ENCODE results near the gene DHX8.

The DHX8 gene

DNA sequence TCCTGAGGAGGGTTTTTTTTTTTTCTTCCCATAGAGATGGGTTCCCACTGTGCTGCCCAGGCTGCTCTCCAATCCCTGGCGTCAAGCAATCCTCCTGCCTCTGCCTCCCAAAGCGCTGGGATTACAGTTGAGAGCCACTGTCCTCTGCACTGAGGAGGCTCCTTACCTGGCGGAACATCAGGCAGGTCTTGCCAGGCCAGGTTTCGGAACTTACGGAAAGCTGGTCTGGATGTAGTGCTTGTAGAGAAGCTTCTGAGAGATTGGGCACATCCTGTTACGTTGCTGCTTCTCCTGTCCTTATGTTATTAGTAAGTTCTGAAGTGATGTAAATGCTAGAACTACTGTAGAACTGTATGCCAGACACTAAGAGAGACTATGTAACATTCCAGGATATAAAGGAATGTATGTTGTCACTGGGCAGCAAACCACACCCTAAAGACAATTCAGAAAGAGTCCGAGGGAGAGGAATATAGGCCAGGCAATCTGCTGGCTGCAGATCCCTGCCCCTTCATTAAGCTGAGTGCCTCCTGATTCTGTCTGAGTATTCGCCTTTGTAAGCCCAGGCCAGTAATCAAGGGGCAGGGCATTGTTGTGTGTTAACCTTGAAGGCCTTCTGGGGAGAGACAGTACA is 41.3 kb downstream of the DHX8 start:
- DNase-seq (ENCODE audit: low read depth): no peak

DNA sequence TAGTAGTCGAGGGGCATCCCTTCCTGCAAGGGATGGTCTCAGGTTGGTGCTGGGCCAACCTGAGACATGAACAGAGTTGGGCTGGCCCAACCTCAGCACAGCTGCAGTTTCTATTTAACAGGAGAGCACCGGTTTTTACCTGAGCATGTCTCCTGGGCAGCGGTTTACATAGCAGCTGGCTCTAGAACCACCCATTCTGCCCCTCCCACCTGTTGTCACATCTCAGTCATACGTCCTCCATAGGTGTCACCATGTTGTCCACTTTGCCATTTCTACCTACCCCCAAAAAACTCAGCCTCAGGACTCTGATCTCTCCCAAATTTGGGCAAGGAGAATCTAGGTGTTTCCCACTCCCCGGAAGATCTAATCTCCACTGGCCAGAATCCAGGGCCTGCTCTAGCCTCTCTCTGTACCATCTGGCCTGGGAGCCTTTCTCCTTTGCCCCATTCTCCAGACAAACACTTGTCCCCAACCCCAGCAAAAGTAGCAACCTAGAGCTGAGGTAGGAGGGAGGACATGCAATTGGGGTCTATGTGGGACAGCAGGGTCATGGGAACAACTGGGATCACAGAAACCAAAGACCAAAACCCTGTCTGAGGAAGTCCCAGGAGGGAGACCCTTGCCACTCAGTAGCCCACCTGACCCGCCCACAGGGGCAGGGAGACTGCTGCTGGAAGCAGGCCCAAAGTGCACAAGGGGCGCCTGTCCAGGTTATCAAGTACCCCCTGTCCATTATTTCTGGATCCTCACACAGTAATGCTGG is 43.3 kb downstream of the DHX8 start:
- no peak for DNase-seq (ENCODE audit: low read depth)

DNA sequence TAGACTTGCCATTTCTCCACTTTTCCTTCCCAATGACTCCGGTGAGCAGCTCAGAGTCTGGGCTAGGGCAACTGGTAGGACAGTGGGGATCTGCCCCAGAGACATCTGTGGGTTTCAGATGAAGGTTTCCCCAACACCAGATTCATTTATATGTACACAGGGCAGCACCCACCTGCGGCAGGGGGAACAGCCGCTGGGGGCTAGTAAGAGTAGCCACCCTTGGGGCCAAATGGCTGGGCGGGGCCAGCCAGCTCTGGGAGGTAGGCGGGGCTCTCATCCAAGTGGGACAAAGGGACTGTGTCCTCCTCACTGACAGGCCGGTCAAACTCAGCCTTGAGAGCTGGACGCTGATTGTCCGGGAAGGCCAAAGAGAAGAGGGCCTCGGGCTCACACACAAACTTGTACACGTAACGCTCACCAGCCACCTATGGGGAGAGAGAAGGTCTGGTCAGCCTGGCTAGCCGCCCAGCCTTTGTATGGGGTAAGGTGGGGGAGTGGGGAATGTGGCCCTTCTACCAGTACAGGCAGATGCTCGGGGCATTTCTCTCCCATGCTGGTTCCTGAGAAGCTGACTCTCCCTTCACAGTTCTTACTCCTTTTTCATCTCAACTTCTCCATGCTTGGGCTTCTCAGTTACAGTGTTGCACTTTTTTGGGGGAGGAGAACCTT is 44.7 kb downstream of the DHX8 start:
- DNase-seq (ENCODE audit: low read depth): no peak

DNA sequence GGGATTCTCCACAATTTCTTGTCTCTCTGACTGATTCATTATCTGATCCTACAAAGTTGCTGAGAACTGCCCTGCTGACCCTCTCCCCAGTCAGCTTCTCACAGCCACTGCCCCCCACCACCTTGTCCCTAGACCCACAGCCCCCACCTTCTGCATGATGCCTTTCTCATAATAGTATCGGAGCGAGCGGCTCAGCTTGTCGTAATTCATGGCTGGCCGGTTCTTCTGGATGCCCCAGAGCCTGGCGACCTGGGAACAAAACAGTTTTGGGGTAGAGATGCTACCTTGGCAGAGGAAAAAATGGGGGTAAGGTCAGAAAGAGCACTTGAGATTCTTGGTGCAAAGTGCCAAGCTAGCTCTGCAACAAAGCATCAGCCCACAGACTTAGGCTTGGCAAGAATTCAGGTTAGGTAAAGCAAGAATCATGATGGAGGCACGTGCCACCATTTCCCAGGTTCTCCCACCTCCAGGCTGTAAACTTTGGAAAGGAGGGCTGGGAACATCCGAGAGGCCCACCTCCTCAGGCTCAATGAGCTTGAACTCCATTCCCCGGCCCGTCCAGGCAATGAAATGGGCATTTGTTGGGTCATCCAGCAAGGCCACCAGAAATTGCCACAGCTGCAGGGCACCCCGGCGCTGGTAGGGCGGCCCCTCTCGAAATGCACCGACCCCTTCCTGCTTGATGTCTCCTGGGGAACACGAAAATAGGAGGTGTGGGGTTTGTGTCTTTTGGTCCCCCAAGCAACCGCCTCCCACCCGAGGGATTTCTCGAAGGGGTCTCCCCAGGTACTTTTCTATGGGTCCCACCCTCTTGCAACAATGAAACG is 45.4 kb downstream of the DHX8 start:
- no peak for DNase-seq (ENCODE audit: low read depth)

DNA sequence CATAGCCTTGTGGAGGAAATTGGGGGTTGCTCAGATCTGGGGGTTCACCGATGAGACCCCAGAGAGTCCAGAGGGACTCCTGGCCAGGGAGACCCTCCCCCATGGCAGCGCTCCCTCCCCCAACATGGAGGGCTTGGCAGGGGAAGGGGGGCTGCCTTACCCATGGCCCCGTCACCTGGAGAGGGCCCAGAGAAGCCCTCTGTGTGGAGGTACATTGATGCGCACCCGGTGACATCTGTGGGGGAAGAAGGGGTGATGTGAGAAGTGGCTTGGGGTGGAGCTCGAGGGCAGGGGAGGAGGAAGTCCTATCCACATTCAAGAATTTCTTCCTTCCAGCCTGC is 46.1 kb downstream of the DHX8 start:
- DNase-seq (ENCODE audit: low read depth): no peak

DNA sequence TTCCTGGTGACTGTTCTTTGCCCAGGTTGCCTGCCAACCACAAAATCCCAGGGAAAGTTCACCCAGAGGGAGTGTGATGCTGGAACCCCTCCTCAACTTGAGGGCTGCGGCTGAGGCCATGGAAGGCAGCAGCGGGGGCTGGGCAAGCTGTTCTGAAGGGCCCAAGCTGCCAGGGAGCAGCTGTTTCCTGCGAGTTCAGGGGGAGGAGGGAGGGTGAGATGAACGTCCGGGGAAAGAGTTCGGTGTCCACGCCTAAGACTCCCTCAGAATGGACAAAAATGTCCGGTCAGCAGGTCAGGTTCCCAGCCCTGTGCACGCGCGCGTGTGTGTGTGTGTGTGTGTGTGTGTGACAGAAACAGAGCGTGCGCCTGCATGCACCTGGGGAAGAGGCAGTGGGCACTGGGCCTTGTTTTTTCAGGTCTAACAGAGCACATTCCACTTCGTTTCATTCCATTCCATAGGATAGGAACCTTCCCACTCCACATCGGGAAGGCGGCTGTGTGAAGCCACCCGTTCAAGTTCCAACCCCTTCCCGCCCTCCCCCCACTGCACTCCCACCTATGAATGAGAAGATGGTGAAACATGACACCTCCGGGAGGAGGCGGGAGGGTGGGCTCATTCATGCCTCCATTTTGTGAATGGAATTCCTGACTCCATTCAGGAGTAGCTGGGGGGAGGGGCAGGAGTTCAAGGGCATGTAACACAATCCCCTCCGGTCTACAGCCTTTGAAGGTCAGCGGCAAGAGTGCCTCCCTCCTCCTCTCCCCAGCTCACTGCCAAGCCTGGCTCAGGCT is 46.7 kb downstream of the DHX8 start:
- DNase-seq (ENCODE audit: low read depth): no peak

DNA sequence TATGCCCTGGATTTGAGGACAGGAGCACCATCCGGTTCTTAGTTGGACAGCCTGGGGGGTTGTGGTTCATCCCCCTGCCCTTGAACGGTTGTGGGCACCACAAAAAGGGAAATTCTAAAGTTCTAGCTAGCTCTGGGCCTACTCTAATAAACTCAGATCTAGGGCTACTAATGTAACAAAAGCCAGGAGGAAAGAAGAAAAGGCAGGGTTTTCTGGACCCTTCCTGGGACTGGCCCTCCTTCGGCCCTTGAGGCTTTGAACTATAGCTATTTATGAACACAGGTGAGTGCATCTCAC is 47.3 kb downstream of the DHX8 start:
- DNase-seq (ENCODE audit: low read depth): no peak

DNA sequence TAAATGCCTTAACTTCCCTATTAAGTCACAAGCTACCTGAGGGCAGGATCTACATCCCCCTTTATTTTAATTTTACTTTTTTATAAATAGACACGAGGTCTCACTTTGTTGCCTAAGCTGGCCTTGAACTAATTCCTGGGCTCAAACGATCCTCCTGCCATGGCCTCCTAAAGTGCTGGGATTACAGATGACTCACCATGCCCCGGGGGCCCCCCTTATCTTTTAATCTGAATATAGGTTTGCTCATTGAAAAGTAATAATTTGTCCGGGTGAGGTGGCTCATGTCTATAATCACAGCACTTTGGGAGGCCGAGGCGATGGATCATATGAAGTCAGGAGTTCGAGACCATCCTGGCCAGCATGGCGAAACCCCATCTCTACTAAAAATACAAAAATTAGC is 48.2 kb downstream of the DHX8 start:
- DNase-seq (ENCODE audit: low read depth): no peak

DNA sequence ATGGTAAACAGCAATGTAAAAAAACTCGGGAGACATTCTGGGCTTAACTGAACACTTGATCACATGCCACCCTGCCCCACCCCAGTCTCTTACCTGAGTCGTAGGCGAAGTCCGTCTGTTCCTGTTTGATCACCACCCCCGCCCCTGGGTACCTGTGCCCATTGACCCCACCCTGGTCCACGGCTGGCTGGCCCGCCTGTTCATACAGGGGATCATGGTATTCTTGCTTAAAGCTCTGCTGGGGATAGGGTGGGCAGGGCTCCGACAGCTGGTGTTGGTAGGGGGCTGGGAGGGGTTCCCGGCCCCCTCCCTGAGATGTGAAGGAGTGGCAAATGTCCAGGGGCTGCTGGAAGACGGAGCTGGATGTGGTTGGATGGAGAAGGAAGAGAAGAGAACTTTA is 48.8 kb downstream of the DHX8 start:
- DNase-seq (ENCODE audit: low read depth): no peak

DNA sequence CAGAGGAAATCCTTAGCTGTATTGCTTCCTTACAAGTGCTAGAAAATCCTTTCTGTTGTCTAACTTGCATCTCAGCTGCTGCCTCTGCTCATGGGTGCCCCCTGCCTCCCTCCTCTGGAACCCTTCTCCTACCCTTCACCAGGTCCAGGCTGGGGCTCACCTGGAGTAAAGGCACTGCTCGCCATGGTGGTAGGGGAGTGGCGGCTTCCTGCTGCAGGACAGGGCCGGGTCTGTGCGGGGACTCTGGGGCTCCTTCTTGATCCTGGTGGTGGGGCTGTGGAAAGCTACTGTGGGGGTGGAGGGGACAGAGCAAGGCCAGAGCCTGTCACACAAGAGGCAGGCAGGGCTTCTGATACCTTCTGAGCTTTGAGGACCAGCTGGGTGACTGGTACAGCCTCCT is 49.9 kb downstream of the DHX8 start:
- DNase-seq (ENCODE audit: low read depth): no peak

DNA sequence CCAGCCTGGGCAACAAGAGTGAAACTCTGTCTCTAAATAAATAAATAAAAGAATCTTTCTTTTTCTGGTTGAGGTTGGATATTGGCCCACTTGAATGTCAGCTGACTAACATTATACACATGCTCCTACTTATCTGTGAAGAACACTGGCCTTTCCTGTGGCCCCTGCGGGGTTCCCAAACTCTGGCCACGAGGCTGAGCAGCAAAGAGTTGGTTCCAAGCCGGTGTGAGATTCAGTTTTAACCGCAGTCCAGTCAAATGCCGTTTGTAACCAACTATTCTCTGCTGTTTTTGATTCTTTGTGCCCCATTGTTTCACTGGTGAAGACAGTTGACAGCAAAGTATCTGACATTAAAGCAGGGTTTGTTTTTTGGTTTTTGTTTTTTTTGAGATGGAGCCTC is 51.1 kb downstream of the DHX8 start:
- DNase-seq (ENCODE audit: low read depth): no peak

DNA sequence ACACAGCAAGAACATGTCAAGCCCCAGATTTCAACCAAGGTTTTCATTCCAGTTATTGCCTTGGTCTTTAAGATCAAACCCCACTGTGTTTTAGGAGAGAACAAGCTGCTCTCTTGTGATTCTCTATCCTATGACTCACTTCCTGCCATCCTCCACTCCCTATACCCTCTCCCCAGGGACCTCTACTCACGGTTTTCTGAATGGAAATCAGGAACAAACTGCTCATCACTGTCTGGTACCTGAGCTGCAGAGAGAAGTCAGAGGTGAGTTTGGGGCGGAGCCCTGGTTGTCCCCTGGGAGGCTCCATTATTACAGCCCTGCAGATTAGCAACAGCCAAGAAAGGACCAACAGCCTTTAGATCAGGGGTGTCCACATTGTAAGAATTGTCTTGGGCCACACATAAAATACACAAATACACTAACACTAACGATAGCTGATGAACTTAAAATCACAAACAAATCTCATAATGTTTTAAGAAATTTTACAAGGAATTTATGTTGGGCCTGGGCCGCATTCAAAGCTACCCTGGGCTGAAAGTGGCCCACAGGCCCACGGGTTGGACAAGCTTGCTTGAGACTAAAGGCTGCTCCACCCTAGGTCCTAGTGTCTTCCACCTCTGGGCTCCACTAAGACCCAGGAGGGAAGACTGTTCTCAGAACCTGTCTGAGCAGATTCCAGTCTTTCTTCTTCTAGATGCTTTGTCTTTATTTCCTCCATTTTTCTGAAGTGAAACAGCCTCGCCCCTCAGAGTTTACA is 52.6 kb downstream of the DHX8 start:
- no peak for DNase-seq (ENCODE audit: low read depth)

DNA sequence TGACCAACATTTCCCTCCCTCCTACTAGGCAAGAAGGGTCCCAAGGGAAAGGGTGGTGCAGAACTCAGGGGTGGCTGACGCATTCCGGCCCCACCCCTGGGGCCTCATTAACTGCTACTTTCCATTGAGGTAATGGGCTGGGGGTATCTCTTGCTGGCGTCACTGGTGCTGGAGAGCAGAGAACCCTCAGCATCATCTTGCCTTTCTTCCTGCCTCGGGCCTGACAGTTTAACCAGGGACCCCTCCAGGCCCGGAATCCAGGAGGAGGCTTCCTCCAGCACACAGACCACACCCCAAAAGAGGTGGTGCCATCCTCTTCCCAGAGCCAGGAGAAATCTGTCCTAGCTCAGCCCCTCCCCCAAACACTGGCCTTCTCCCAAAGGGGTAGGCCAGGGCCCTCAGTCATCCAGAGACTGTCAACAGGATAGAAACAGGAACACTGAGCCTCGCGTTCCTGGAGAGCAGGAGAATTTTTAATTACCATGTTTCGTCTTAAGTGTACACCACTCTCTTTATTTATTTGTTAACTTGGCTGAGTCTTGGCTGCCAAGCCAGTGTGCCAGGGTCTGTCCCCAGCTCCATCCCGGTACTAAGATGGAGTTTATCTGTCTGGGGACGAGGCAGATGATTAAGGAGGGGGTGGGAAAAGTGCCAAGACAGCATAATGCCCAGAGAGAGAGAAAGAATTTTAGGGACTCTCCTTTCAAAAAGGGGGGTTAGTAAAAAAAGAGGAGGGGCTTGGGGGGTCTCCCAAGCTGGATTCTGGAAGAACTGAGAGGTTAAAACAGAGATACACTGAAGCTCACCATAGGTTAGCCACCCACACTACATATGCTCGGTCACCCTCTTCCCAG is 57.3 kb downstream of the DHX8 start:
- DNase-seq (ENCODE audit: low read depth): no peak

DNA sequence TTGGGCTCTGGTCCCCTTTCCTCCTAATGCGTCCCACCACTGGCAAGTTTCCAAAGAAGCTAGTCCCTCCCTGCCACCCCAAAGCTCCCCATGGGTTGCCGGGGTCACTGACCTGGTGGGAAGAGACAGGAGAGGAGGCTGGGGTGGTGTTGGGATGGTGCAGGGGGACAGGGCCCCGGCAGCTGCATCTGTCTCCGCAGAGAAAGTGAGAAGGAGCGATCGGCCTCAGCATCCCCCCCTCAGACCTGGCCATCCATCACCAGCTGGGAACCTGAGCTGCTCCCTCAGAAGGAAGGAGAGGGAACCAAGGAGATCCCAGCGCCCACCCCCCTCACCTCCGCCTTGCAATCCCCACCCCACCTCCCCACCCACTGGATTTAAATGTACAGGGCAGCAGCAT is 59.1 kb downstream of the DHX8 start:
- DNase-seq (ENCODE audit: low read depth): no peak

DNA sequence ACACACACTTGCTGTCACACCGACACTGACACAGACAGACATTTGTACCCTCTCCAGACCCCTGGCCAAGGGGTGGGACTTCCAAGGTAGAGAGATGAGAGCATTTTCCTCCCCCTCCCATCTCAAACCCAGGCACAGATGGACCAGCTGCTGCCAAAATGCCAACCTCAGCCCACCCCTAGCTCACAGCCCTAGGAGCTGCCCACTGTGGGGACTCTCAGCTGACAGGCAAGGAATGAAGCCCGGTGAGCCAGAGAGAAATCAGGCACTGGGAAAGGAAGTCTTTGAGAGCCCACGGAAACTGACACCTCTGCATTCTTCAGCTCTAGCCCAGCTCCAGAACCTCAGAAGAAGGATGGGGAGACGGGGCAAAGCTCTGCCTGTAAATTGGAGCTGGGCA is 59.5 kb downstream of the DHX8 start:
- DNase-seq (ENCODE audit: low read depth): no peak

DNA sequence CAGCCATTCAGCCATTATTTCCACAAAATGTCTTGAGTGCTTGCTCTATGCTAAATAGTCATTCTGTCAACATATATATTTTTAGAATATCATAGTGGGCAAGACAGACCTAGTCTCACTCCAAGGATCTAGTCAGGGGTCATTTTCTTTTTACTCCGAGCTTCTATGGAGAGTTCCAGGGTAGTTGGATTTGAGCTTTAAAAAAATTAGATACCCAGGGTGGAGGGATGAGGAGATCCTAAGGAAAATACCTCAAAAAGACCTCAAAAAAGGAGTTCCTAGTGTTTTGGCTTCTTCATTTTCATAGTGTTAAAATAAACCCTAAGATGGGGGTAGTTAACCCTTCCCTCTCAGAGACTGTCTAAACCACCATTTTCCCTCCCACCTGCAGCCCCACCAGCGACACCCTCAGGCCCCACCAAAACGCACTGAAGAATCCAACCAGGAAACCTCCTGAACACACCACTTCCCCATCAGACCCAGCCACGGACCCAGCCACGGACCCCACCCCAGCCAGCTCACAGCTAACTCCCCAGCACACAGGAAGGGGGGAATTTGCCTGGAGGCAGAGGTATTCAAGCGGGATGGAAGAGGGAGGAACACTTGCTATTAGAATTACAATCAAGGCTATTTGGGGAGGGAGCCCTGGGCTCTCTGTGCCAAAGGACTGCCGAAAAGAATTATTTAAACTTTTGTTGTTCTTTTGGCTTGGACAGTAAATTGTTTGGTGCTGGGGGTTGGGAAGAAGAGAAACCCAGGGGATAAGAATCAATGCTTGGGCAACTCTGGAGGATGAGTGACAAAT is 60.2 kb downstream of the DHX8 start:
- DNase-seq (ENCODE audit: low read depth): no peak

DNA sequence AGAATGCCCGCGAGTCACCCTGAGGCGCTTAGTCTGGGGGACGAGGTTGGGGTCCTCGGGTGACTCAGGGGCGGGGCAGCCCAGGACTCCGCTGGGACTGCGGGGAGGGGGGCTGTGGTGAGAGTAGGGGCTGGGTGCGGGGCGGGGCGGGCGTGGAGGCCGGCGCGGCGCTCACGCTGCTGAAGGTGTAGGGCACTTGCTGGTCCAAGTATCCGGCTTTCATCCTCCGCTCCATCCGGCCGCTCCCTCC is 61.5 kb downstream of the DHX8 start:
- DNase-seq (ENCODE audit: low read depth): no peak

DNA sequence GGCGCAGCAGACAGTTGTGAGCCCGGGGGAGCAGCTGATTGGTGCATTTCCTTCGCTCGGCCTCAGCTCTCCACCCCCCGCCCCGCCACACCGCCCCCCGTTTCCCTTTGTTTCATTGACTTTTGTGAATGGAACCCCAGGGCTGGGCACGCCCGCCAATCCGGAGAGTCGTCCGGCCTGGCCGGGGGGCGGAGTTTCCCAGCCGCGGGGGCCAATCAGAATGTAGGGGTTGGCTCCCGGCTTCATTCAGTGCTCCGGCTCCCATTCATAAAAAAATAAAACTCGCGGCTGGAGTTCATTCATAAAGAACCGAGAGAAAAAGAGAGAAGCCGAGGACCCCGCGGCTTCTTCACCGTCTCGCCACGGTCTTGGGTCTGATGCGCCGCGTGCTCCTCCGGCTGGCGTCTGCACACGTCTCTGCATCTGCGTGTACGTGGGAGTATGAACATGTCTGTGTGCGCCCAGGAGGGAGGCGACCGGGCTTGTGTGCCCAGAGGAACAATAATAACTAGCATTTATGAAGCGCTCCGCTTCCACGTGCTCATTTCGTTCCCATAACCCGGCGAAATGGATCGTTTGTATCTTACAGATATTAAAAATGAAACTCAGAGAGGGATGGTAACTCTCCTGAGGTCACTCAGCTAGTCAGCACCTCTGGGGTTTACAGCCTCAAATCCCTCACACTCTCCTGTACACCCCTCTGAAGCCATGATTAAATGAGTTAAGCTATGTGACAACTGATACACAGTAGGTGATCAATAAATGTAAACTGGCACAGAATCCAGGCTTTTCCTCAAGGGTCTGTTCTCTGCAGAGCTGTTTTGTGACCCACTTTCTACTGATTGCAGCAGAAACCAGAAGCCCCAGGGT is 62.8 kb downstream of the DHX8 start, which contains the start of gene ETV4:
ETV4 (minus strand) TSS at position 22 of the 870 bp plus-strand sequence. CDS start 723 bp downstream, outside the sequence.
- peak; percentile 79 for DNase-seq (ENCODE audit: low read depth)

DNA sequence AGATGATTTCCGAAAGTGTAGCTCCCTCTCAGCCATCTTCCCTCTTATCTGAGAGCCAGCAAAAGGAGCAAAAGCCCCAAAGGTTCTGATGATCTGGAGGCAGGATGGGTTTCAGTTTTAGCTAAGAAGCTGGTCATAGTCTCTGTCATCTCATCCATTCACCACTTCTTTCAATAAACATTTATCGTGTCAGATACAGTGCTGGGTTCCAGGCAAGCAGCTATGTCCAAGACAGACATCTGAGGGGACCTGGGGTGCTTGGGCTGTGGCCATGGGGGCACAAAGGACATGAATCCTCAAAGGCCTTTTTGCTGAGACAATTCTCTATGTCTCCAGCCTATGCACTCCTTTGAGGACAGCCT is 63.4 kb downstream of the DHX8 start:
- DNase-seq (ENCODE audit: low read depth): no peak
